AG04450 (cell line): Measurements from ENCODE around the gene MUC2. TPM values are rescaled to one million over a fixed set of nuclear protein-coding genes. Genes with fewer than 3 reads are reported as not detected.

Experiments
- CTCF ChIA-PET: fragments of 300-600, 350-600 bp; formaldehyde crosslinking; extraction: SDS; loops from one replicate; lab custom pipeline; 2022; ENCODE audit warnings: antibody characterized with exemption, inconsistent platforms; lab: Charles Lee
- POLR2A ChIA-PET: fragments of 350-600 bp; formaldehyde crosslinking; extraction: SDS; loops from one replicate; lab custom pipeline; 2021; ENCODE audit warnings: antibody characterized with exemption, inconsistent platforms; lab: Yijun Ruan, JAX
- DNase-seq: peaks from one replicate; pipeline ENCODE4 v3.0.0-alpha.2; 2011; ENCODE audit warnings: low read depth, low spot score
- H3K27ac ChIP-seq: one replicate; pipeline ENCODE4 v1.5.1; 2012; ENCODE audit warnings: low read depth, low read length, control low read depth
- H3K27me3 ChIP-seq: one replicate; pipeline ENCODE4 v1.6.0; 2012; ENCODE audit warnings: low read length; ENCODE audit not compliant: control insufficient read depth, insufficient read depth
- H3K4me3 ChIP-seq: 2 replicates; pipeline ENCODE4 v1.5.1; 2011; ENCODE audit warnings: mild to moderate bottlenecking, low read depth, low read length, control low read depth
- H3K9me3 ChIP-seq: 2 replicates; pipeline ENCODE4 v1.5.1; 2012; ENCODE audit warnings: low read length; ENCODE audit not compliant: control insufficient read depth, insufficient read depth
- CTCF ChIP-seq: IDR thresholded peaks from 2 replicates; pipeline ENCODE4 v1.5.1; 2011; ENCODE audit warnings: low read depth, low read length, control low read depth, inconsistent platforms
- polyA plus RNA-seq: library from polyadenylated mRNA; depleted of rRNA; stranded (reverse); fragments of >200 nt; gene quantifications from 2 replicates; pipeline ENCODE4 v1.2.3, GENCODE V29; 2011

Gene MUC2
- polyA plus RNA-seq, 1 experiment: not detected

GRCh38 chr11:1088927-1089737 lies 14.5 kb downstream of the MUC2 start:
- no peak for DNase-seq
- CTCF ChIA-PET: no interaction called here
- H3K27ac ChIP-seq: no peak overlapping the region
- TF ChIP-seq CTCF: no peak
- peaks cover 72% of the 10 kb centered on the region for H3K9me3 ChIP-seq
- H3K4me3 ChIP-seq: no peak overlapping the region
- POLR2A ChIA-PET: no interaction called here
- H3K27me3 ChIP-seq: no peaks in the 10 kb centered on the region

GRCh38 chr11:1089738-1090599 lies 15.3 kb downstream of the MUC2 start:
- Histone ChIP-seq H3K4me3 (no peak overlapping the region), H3K27me3 (no peaks in the 10 kb centered on the region), H3K9me3 (peaks cover 64% of the 10 kb centered on the region), H3K27ac (no peak overlapping the region)
- no peak for TF ChIP-seq CTCF
- DNase-seq: no peak
- ChIA-PET POLR2A (no interaction called here), CTCF (no interaction called here)

- H3K27me3 ChIP-seq: no peaks in the 10 kb centered on the region
- no peak for TF ChIP-seq CTCF
- H3K9me3 ChIP-seq: peaks cover 58% of the 10 kb centered on the region
- no peak overlapping the region for H3K4me3 ChIP-seq
- no peak for DNase-seq
- CTCF ChIA-PET: no interaction called here
- no peak overlapping the region for H3K27ac ChIP-seq
- POLR2A ChIA-PET: no interaction called here
These were observed 16.1 kb downstream of the MUC2 start for GRCh38 chr11:1090600-1091331.

GRCh38 chr11:1091332-1092083 lies 16.8 kb downstream of the MUC2 start:
- no peak for TF ChIP-seq CTCF
- Histone ChIP-seq H3K9me3 (peaks cover 57% of the 10 kb centered on the region), H3K27me3 (no peaks in the 10 kb centered on the region), H3K27ac (no peak overlapping the region), H3K4me3 (no peak overlapping the region)
- POLR2A ChIA-PET: no interaction called here
- CTCF ChIA-PET: no interaction called here
- no peak for DNase-seq
